ENCODE data around the gene KIF24.
"Not testable (repeated sequence)": the region's sequence is repeated elsewhere in the genome, so short reads cannot be mapped to it uniquely, and the experiment has no call there.

Gene KIF24

DNA sequence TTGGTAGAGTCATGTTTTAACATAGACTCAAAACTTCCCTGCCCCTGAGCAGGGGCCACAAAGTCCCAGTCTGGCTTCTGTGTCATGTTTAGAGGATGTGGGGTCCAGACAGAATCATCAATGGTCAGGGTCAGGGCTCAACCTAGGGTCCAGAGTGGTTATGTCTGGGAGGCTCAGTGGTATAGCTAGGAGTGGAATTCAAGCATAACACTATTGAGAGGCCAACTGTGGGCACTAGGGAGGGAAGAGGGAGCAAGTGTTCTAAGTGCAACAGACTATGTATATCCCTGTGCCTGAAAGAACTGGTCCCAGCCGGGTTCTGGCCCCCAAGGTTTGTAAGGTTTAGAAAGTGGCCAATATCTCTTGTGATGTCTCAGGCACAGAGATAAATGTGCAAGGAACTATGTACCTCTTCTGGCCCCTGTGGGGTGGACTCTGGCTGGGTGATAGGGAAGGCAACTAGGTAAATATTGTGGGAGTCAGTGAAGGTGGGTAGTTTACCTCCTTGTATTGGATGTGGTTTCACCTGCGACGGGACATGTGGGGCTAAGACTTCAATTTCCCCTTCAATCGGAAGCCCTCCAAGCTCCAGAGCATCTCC lies 33.6 kb upstream of the KIF24 start:
- no peak for DNase-seq

DNA sequence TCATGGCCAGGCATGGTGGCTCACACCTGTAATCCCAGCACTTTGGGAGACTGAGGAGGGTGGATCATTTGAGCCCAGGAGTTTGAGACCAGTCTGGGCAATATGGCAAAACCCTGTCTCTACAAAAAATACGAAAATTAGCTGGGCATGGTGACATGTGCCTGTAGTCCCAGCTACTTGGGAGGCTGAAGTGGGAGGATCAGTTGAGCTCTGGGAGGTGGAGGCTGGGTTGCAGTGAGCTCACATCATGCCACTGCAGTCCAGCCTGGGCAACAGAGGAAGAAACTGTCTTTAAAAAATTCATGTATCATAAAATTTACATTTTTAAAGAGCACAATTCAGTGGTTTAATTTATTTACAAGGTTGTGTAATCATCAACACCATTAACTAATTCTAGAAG lies 23.9 kb upstream of the KIF24 start:
- not testable (repeated sequence) for DNase-seq

DNA sequence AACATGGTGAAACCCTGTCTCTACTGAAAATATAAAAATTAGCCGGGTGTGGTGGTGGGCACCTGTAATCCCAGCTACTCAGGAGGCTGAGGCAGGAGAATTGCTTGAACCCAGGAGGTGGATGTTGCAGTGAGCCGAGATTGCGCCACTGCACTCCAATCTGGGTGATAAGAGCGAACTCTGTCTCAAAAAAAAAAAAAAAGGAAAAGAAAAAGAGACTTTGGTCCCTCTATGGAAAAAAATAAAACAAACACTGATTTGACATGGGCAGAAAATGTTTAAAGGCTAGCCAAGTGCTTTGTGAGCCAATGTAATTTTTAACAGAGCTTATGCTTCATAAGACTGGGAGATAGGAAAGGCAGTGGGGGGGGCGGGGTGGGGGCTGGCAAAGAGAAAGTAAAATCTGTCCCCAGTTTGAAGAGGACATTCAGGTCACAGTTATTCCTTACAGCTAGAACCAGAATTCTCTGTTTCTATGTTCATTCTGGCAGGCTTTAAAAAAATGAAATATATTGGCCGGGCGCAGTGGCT lies 23.1 kb upstream of the KIF24 start:
- DNase-seq = not testable (repeated sequence)

DNA sequence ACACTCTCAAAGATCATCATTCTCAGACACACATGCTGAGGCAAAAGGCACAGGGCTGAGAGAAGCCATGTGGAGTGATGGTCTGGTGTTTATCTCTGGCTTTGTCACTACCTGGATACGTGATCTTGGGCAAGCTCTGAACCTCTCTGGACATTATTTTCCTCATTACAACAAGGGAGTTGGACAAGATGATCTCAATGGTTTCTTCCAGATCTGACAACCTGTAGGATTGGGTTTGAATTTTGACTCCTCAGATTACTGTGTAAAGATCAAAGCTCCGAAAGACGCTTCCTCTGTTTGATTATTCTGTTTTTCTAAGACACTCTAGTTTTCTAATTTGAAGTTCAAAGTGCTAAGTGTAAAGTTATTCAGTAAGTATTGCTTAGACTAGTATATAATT lies 20.3 kb upstream of the KIF24 start:
- DNase-seq = no peak

DNA sequence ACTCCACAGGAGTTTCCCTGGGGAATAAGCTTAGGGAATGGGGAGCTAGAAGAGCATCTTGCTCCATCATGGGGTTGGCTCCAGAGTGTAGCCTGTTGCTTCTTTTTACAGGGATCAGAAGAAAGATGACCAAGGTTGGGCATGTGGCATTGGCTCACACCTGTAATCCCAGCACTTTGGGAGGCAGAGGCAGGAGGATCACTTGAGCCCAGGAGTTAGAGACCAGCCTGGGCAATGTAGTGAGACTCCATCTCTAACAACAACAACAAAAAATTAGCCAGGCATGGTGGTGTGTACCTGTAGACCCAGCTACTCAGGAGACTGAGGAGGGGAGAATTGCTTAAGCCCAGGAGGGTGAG lies 18.7 kb upstream of the KIF24 start:
- no peak for DNase-seq

DNA sequence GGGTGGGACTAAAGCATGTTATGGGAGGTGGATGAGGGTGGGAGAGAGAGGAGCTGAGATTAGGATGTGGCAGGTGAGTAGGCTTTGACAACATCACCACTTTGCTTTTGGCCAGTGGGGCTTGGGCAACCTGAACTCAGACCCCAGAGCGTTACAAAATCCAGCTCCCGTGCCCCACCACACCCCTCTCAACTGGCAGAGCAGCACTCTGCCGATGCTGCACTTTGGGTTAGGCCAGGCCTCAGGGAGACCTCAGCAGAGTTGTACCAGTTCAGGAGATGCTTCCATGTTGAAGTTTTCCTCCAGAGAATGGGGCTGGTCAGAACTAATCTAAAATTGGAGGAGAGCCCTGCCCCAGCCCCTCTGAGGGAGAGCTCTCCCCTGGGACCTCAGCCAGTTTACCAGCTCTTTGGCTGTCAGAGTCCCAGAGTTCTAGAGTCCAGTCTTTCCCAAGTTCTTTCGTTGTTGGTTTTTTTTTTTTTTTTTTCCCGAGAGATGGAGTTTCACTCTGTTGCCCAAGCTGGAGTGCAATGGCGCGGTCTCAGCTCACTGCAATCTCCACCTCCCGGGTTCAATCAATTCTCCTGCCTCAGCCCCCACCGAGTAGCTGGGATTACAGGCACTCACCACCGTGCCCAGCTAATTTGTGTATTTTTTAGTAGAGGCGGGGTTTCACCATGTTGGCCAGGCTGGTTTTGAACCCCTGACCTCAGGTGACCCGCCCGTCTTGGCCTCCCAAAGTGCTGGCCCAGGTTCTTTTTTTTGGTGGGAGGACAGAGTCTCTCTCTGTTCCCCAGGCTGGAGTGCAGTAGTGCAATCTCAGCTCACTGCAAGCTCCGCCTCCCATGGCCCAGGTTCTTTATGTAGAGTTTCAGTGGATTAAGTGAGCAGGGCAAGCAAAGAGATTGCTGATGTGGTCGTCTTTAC lies 18.1 kb upstream of the KIF24 start:
- no peak for DNase-seq

DNA sequence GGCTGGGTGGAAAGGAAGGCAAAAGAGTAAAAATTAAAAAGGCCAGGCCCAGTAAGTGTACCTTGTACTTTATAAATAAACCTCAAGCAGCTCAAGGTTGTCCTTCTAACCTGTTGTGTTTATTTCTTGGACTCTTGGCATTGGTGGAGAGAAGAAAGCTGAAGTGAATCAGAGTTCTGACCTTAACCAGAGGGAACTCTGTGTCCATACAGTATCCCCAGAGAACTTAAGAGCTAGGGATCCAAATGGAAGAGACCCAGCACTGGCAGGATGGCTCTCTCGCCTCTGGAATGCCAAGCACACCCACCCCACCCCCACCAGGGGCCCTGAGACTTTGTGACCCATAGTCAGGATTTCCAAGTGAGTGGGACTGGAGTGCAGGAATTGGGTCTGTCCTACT lies 14.5 kb upstream of the KIF24 start:
- no peak for DNase-seq

DNA sequence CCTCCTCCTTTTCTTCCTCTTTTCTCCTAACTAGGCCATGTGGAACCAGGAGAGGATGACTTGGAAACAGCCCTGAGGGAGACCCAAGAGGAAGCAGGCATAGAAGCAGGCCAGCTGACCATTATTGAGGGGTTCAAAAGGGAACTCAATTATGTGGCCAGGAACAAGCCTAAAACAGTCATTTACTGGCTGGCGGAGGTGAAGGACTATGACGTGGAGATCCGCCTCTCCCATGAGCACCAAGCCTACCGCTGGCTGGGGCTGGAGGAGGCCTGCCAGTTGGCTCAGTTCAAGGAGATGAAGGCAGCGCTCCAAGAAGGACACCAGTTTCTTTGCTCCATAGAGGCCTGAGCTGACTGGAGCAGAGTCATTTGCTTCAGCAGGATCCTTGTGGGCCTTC lies 14.0 kb upstream of the KIF24 start:
- no peak for DNase-seq

DNA sequence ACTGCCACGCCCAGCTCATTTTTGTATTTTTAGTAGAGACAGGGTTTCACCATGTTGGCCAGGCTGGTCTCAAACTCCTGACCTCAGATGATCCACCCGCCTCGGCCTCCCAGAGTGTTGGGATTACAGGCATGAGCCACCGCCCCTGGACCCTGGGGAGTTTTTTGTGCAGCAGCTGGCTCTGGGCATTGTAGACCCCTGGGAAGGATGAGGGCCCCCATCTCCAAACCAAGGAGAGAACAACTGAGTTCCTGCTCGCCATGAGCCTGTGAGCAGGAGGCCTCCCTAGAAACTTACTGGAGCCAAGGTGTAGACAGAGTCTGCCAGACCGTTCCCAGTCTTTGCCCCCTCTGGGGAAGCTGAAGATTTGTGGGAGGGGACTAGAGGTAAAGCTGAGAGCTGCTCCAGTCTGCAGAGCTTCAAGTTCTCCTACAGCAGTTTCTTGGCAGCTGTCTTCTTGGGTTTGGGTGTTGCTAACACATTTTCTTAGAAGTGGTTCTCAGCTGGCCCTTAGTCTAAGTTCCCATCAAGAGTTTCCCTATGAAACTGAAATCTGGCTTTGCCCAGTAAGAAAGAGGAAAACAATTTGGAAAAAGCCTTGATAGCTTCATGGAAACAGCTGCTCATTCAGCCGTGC lies 12.7 kb upstream of the KIF24 start:
- no peak for DNase-seq

DNA sequence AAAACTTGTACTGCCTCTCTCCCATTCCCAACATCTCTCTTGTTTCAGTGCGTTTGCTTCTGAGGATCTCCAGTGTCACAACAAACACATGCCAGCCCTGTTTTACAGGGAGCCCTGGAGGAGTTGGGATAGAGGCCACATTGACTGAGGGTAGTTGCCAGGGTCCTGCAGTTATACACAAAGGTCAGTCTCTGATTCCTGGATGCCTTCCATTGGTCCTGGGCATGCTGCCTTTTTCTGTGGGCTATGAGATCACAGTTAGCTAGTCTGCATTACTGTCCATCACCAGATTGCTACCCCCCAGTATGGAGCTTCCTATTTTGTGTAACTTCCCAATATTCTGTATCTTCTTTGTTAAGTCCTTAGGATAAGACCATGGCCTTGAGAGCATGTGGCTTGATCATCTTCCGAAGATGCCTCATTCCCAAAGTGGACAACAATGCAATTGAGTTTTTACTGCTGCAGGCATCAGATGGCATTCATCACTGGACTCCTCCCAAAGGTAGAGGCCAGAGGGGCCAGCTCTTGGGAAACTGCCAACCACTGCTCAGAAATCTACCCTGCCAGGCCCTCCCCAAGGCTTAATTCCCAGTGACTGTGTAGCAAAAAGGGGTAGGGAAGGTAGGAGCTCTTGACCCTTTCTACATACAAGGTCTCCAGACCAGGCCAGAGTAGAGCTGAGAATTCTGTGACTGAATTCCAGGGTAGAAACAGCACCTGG lies 9.8 kb upstream of the KIF24 start:
- DNase-seq = no peak

DNA sequence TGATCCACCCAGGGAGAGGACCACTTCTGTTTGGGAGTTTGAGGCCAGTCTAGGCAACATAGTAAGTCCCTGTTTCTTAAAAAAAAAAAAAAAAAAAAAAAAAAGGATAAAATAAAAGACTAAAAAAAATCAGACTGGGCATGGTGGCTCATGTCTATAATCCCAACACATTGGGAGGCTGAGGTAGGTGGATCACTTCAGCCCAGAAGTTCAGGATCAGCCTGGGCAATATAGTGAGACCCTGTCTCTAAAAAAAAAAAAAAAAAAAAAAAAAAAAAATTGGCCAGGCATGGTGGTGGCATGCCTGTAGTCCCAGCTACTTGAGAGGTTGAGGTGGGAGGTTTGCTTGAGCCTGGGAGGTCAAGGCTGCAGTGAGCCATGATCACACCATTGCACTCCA lies 9.0 kb upstream of the KIF24 start:
- not testable (repeated sequence) for DNase-seq

DNA sequence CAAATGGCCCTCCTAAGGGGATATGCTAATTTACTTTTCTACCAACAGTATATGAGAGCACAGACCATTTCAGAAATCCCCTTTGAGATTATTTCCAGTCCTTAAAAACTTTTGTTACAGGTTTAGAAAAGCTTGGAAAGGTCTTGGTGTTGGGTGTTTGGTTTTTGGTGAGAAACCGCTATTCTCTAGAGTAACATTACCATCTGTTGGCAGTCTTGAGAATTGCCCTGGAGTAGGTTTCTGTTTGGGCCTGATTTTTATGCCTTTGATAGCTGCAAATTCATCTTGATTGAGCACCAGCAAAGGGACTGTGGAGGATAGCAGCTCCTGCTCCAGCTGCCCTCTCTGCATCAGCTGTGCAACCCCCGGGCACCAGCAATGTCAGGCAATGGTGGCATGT lies 8.3 kb upstream of the KIF24 start:
- no peak for DNase-seq

DNA sequence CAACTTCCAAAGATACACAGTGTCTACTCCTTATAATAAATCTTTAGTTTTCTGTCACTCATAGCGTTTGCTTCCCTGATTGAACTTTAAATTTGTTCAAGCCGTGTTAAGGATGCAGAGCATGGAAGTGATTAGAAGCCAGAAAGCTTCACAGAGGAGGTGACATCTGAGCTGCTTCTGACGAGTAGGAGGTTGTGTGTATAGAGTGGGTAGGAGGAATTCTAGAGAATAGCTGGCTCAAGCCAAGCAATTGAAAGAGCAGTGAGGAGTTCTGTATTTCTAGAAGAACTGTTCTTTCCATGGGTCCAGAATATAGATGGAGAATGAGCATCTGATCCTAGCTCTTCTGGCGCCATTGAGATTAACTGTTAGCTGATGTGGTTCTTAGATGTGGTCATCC lies 6.3 kb upstream of the KIF24 start:
- DNase-seq = no peak

DNA sequence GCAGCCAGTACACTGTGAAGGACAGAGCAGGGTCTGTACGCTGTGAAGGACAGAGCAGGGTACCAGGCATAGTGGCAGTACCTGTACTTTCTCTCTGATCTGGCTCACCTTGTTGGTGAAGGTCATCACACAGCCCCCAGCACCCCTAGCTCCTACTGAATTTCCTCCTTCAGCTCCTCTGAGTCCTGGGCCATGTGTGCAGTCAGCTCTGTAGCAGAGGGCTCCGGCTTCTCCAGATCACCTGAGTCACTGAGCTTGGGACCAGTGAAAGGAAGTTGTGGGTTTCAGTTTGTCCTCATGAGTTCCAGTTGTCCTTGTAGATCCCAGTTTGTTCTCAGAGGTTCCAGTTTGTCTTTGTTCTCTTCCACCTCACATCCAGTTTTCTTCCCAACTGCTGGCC lies 5.8 kb upstream of the KIF24 start:
- no peak for DNase-seq

DNA sequence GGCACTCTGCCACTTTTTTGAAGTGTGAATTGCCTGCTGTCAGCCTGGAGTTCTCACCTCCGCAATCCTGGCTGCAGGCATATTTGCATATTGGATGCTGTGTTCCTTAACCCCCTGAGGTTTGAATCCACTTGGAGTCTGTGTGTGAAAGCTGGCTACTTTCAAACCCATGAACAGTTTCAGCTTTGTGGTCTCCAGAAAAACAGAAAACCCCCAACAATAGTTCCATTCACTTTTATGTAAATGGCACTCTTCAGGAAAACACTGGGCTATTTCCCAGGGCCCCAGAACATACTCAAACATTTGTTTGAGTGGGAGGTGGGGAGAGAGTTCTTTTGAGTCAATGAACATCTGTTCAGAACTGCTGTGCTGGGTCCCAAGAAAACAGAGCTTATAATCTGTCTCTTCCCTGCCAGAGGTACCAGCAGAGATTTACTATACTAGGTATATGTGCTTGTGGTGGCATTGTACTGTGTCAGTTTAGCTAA lies 5.3 kb upstream of the KIF24 start:
- DNase-seq = no peak

DNA sequence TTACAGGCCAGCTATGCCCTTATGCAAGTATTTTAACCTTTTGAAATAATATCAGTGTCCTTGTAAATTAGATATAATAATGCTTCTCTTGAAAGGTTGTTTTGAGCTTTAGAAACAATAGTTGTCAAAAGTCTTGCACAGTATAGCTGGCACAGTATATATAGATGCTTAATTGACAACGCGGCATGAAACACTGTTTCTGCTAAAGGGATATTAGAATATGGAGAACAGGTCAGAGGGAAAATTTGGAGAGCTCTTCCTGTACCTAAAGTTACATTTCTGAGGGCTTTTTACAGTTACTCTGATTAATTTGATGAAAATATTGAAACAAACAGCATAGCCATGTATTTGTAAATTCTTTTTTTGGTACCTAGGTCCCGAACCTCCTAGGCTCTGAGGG lies 4.8 kb upstream of the KIF24 start:
- no peak for DNase-seq

DNA sequence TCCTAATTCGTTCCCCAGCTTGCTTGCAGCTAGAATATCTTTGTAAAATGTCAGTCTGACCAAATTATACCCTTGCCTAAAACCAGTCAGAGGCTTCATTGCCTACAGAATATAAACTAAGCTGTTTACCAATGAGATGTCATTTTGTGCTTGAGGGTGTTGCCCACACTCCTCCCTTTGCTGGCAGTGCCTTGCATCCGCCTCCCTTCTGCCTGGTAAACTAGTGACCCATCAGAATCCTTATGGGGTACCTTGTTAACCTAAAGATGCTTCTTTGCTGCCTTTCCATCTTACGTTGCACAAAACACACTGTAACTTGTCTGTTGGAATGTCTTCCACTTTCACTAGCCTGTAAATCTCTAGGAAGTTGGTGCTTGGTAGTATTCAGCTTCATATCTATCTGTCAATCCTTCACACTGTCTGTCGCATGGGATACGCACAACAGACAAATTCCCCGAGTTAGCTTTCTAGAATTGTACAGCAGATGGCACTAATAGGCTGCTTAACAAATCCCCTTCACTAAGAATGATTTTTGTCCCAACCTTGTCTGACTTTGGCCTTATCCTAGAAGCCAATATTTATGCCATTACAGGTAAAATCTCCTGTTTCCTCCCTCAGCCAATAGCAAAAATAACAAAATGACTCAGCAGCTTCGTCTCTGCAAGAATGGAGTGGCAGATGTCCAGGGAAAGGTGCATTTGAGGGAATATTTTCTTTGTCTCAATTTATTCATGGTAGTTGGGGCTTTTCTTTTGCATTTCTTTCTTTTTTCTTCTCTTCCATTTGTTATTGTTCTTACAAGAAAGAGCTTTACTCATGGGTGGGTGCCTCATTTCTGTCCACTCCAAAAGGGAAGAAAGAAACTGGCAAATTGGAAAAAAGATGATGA lies 3.3 kb upstream of the KIF24 start:
- no peak for DNase-seq

DNA sequence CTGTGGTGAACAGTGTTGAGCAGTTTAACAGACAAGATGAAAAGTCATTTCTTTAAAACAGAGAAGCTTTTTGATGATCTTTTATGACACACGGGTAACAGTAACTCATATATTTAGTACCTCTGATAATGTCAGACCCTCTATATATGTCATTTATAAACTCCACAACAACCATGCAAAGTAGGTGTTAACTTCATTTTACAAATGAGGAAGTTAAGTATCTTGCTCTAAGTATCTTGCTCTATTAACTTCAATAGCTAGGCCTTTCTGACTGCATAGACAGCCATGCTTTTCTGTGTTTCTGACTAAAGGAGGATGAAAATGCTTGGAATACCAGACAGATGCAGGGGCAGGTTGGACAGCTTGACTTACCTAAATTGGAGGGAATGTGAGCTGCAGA lies 2.1 kb upstream of the KIF24 start:
- no peak for DNase-seq

DNA sequence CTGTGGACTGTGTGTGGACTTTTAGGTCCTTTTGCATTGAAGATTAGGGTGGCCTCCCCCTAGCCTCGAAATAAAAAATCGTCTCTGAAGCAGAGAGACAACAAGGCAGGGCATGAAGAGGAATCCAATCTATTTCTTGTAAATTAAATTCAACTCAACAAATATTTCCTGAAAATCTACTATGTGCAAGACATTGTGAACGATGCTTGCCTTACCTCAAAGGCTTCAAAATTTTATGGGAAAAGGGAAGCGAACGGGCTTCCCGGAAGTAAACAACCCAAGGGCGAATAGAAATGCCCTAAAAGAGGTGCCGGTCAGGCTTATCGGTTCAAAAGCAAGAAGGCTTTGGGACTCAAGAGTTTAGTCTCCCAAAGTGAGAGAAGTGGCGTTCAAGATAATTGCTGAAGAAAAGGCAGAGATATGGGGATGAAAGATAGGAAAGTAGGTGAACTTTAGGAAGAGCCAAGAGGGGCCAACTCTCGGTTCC lies 525 bp downstream of the KIF24 start:
- DNase-seq = no peak

DNA sequence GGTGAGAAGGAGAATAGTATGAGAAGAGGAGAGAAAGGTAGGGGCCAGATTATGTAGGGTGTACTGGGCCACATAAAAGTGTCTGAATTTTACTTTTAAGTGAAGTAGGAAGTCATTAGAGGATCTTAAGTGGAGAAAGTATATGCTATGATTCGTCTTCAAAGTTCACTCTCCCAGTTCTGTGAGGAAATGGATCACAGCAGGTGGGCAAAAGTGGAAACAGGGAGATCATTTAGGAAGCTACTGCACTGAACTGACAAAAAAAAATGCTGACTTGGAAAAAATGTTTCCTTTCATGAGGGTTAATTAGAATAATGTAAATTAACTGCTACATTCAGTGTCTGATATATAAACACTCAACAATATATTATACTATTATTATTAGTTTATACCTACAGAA lies 2.4 kb downstream of the KIF24 start:
- DNase-seq = no peak

DNA sequence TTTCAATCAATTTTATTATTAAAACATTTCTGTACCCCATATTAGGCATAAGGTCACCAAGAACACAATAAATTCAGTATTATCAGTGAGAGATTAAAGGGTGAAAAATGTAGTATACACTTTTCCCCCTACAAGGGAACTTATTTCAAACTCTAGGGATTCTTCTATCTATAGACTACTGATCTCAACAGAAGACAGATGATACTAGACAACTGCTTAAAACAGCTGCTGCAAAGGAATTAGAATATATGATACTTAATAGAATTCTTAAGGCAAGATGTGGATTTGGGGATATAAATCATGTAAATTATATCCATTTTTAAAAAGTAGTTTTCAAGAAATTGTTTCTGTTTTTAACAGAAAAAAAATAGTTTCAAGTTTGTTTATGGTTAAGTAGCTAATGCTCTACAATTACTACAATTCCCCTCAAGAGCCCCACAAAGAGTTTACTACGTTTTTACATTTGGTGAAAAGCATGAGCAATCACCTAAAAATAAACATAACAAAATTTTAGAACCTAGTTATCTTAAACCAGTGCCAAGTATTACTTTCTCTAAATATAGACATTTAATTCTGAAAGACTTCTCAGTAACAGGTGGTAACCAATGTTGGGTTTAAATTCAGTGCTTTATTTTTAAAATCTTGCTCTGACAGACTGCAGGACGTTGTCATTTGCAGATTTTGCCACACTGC lies 6.0 kb downstream of the KIF24 start:
- DNase-seq = no peak

All from NCI-H1417 treated with DMSO at 0.1 percent for 48 hours (cell line).